Measurements from ENCODE around the gene WTIP.

The WTIP gene

GRCh38 chr19:34540811-34541557 lies 59.4 kb downstream of the WTIP start:
- TF ChIP-seq POLR2AphosphoS5 (IDR thresholded peaks at IDR 0.05; ENCODE audit: low read depth, low read length) (no peak), SIN3A (IDR thresholded peaks at IDR 0.05; ENCODE audit: borderline replicate concordance, insufficient read depth, low read length) (no peak), REST (IDR thresholded peaks at IDR 0.05; ENCODE audit: insufficient read depth in 1 of 2, low read depth in 2 of 2, low read length in 2 of 2) (no peak), TAF1 (IDR thresholded peaks at IDR 0.05; ENCODE audit: borderline replicate concordance, insufficient read depth, low read length) (no peak), FOXP2 (optimal IDR thresholded peaks at IDR 0.05; ENCODE audit: borderline replicate concordance, extremely low read depth, extremely low read length, insufficient read depth) (no peak)

GRCh38 chr19:34549833-34550232 lies 68.3 kb downstream of the WTIP start:
- TF ChIP-seq REST (IDR thresholded peaks at IDR 0.05; ENCODE audit: insufficient read depth in 1 of 2, low read depth in 2 of 2, low read length in 2 of 2): no peak
- no peak for TF ChIP-seq FOXP2 (optimal IDR thresholded peaks at IDR 0.05; ENCODE audit: borderline replicate concordance, extremely low read depth, extremely low read length, insufficient read depth)
- no peak for TF ChIP-seq TAF1 (IDR thresholded peaks at IDR 0.05; ENCODE audit: borderline replicate concordance, insufficient read depth, low read length)
- TF ChIP-seq SIN3A (IDR thresholded peaks at IDR 0.05; ENCODE audit: borderline replicate concordance, insufficient read depth, low read length): no peak
- TF ChIP-seq POLR2AphosphoS5 (IDR thresholded peaks at IDR 0.05; ENCODE audit: low read depth, low read length): no peak

- TF ChIP-seq TAF1 (IDR thresholded peaks at IDR 0.05; ENCODE audit: borderline replicate concordance, insufficient read depth, low read length) (no peak), SIN3A (IDR thresholded peaks at IDR 0.05; ENCODE audit: borderline replicate concordance, insufficient read depth, low read length) (no peak), FOXP2 (optimal IDR thresholded peaks at IDR 0.05; ENCODE audit: borderline replicate concordance, extremely low read depth, extremely low read length, insufficient read depth) (no peak), POLR2AphosphoS5 (IDR thresholded peaks at IDR 0.05; ENCODE audit: low read depth, low read length) (no peak), REST (IDR thresholded peaks at IDR 0.05; ENCODE audit: insufficient read depth in 1 of 2, low read depth in 2 of 2, low read length in 2 of 2) (no peak)
These were observed 73.9 kb downstream of the WTIP start for GRCh38 chr19:34555447-34555846.

GRCh38 chr19:34556488-34556887 lies 74.9 kb downstream of the WTIP start:
- TF ChIP-seq FOXP2 (optimal IDR thresholded peaks at IDR 0.05; ENCODE audit: borderline replicate concordance, extremely low read depth, extremely low read length, insufficient read depth): no peak
- no peak for TF ChIP-seq TAF1 (IDR thresholded peaks at IDR 0.05; ENCODE audit: borderline replicate concordance, insufficient read depth, low read length)
- no peak for TF ChIP-seq SIN3A (IDR thresholded peaks at IDR 0.05; ENCODE audit: borderline replicate concordance, insufficient read depth, low read length)
- TF ChIP-seq POLR2AphosphoS5 (IDR thresholded peaks at IDR 0.05; ENCODE audit: low read depth, low read length): no peak
- no peak for TF ChIP-seq REST (IDR thresholded peaks at IDR 0.05; ENCODE audit: insufficient read depth in 1 of 2, low read depth in 2 of 2, low read length in 2 of 2)
